Adrenal gland (tissue), 5 donors: ENCODE results near the gene CPA2.

Experiments used
- CTCF ChIP-seq, 6 experiments: fragments of 450-650 bp in 4 of 6; fragments of 200-600 bp in 2 of 6; sonication (generic) in 1 of 6; IDR thresholded peaks; 1 replicate in 5 of 6; 2 replicates in 1 of 6; pipeline versions ENCODE4 v1.5.1 to v1.8.0; 2016 to 2021; ENCODE audit warnings: antibody characterized with exemption in 6 of 6, mild to moderate bottlenecking in 2 of 6, moderate library complexity in 1 of 6
- POLR2A ChIP-seq, 2 donors: fragments of 450-650 bp; IDR thresholded peaks; one replicate each; pipeline ENCODE4 v1.6.1; 2017; ENCODE audit warnings: antibody characterized with exemption in 2 of 2, mild to moderate bottlenecking in 2 of 2, moderate library complexity in 1 of 2
- donor health status: DM: no; HTN: no; CAD: no.

- no peak for TF ChIP-seq CTCF (IDR thresholded peaks at IDR 0.05)
- no peak for TF ChIP-seq POLR2A (IDR thresholded peaks at IDR 0.05)
These were observed 40.3 kb upstream of the CPA2 start for GRCh38 chr7:130226333-130226732.
